HepG2 (cell line): Measurements from ENCODE around the gene XPR1. TPM values are rescaled to one million over a fixed set of nuclear protein-coding genes. Genes with fewer than 3 reads are reported as not detected.

Source experiments
- CTCF ChIP-seq: sonication (generic); formaldehyde crosslinking; IDR thresholded peaks from 2 replicates; pipeline ENCODE4 v1.5.0; 2020; ENCODE audit warnings: mild to moderate bottlenecking, missing genetic modification reagents, moderate library complexity
- KLF6 ChIP-seq: IDR thresholded peaks from 2 replicates; pipeline ENCODE4 v1.8.0; 2016; ENCODE audit warnings: missing biosample characterization, missing genetic modification reagents
- RELA ChIP-seq: sonication (generic); formaldehyde crosslinking; IDR thresholded peaks from 2 replicates; pipeline ENCODE4 v1.4.0; 2020; ENCODE audit warnings: missing genetic modification reagents
- ZHX1 ChIP-seq: sonication (generic); formaldehyde crosslinking; IDR thresholded peaks from 2 replicates; pipeline ENCODE4 v1.8.1; 2022; ENCODE audit warnings: low read depth, mild to moderate bottlenecking, missing genetic modification reagents
- ZNF597 ChIP-seq: sonication (generic); formaldehyde crosslinking; IDR thresholded peaks from 2 replicates; pipeline ENCODE4 v1.5.0; 2020; ENCODE audit warnings: missing genetic modification reagents
- ZNF709 ChIP-seq: sonication (generic); formaldehyde crosslinking; IDR thresholded peaks from 2 replicates; pipeline ENCODE4 v1.5.0; 2020; ENCODE audit warnings: mild to moderate bottlenecking, missing genetic modification reagents
- ZSCAN12 ChIP-seq: sonication (generic); formaldehyde crosslinking; IDR thresholded peaks from 2 replicates; pipeline ENCODE4 v1.9.0; 2021; ENCODE audit warnings: mild to moderate bottlenecking, missing genetic modification reagents
- polyA plus RNA-seq, 8 experiments: library from polyadenylated mRNA; depleted of rRNA in 3 of 8; stranded (reverse) in 7 of 8; unstranded in 1 of 8; fragments of >200 nt; fragmentation: Illumina TruSeq in 4 of 8; extraction: Trizol in 4 of 8; gene quantifications; 2 replicates each; pipeline versions ENCODE4 v1.2.1 to v1.2.3, GENCODE V29; 2011 to 2016; ENCODE audit warnings: low read depth in 4 of 8, missing spikeins in 1 of 8, mixed read lengths in 1 of 8; ENCODE audit not compliant: insufficient read depth in 1 of 8
- total RNA-seq, 5 experiments: library from RNA; depleted of rRNA; stranded (reverse); fragments of >200 nt; fragmentation: Illumina TruSeq; extraction: Trizol; gene quantifications; 2 replicates each; pipeline ENCODE4 v1.2.3, GENCODE V29; 2016; ENCODE audit warnings: low read depth in 1 of 5

The XPR1 gene
- total and polyA plus RNA-seq, 2 of the 13 experiments (the other 11 are each of a cell fraction or from before 2014, with no cell fraction given) = 22.3 to 23.6 TPM

GRCh38 chr1:180851995-180852887 is 220.4 kb downstream of the XPR1 start (continued):
- TF ChIP-seq ZHX1 (CRISPR knock-in tag) (no peak), KLF6 (no peak), ZNF597 (no peak), RELA (CRISPR knock-in tag) (no peak), ZSCAN12 (CRISPR knock-in tag) (no peak), CTCF (CRISPR knock-in tag) (no peak), ZNF709 (CRISPR knock-in tag) (no peak)
- TF ChIP-seq, all 625 proteins: peak for 0
